Testis (tissue), 3 donors: Measurements from ENCODE around the gene DGAT2. TPM values are rescaled to one million over a fixed set of nuclear protein-coding genes. Genes with fewer than 3 reads are reported as not detected.

Source experiments
- DNase-seq: peaks from one replicate; pipeline ENCODE4 v3.0.0-alpha.2; 2019
- H3K27ac ChIP-seq, 2 donors: fragments of 200-600 bp; sonication (generic); one replicate each; pipeline ENCODE4 v1.5.1; 2019
- H3K27me3 ChIP-seq: fragments of 200-600 bp; sonication (generic); one replicate; pipeline ENCODE4 v1.5.1; 2019
- H3K36me3 ChIP-seq: fragments of 200-600 bp; sonication (generic); one replicate; pipeline ENCODE4 v1.5.1; 2017; ENCODE audit warnings: low read depth; ENCODE audit errors: missing control alignments
- H3K4me1 ChIP-seq: fragments of 200-600 bp; sonication (generic); one replicate; pipeline ENCODE4 v1.5.1; 2019
- H3K4me3 ChIP-seq, 2 donors: fragments of 200-600 bp; sonication (generic); one replicate each; pipeline ENCODE4 v1.5.1; 2017 to 2019
- H3K9me3 ChIP-seq: fragments of 200-600 bp; sonication (generic); one replicate; pipeline ENCODE4 v1.5.1; 2017
- POLR2A ChIP-seq: fragments of 450-650 bp; IDR thresholded peaks from one replicate; pipeline ENCODE4 v1.6.1; 2017; ENCODE audit warnings: antibody characterized with exemption, mild to moderate bottlenecking, moderate library complexity
- WGBS, 2 donors: methylation state at CpG; one replicate each; pipeline ENCODE4 v1.1.5; 2018; 5-methylcytosine and 5-hydroxymethylcytosine counted together
- intact Hi-C: fragments of 100-400 bp; cut with DNase I; formaldehyde crosslinking; loops from one replicate; pipeline ENCODE4 v1.15.1; 2023; ENCODE audit warnings: low total_unique reads
- polyA plus RNA-seq: library from polyadenylated mRNA; stranded (reverse); fragments of 350-450 nt; fragmentation: Illumina TruSeq; extraction: RNeasy Lipid Tissue Mini Kit (QIAGEN cat#74804); gene quantifications from one replicate; pipeline ENCODE4 v1.2.3, GENCODE V29; 2014; ENCODE audit warnings: low read depth, low replicate concordance; ENCODE audit not compliant: insufficient read depth
- total RNA-seq, 2 donors: library from RNA; depleted of rRNA; stranded (reverse); fragments of >200 nt; gene quantifications; one replicate each; pipeline ENCODE4 v1.2.3, GENCODE V29; 2016
- TF ChIP-seq, protein P1 (sequence below), 3 experiments: fragments of 450-650 bp in 2 of 3; fragments of 200-600 bp in 1 of 3; sonication (generic) in 1 of 3; IDR thresholded peaks; one replicate each; pipeline ENCODE4 v1.5.1; 2016 to 2019; ENCODE audit warnings: antibody characterized with exemption in 3 of 3, mild to moderate bottlenecking in 2 of 3, moderate library complexity in 1 of 3

The DGAT2 gene
- total and polyA plus RNA-seq, 3 donors from 2014 or later = 40.9 to 77.6 (median 54.6) TPM

DNA sequence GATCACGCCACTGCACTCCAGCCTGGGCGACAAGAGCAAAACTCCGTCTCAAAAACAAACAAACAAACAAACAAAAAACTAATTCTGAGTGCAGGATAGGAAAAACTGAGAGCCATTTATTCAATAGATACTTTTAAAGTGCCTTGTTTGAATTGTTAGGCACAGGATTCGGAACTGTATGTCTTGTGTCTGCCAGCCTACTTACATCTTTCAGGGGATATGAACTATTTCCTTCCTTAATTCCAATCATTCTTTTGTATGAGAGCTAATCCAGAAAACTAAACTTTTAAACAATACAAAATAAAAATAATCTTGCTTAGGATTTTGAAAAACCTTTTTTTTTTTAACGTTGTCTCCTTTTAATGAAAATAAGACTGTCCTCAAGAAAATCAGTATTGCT is 59.0 kb downstream of the DGAT2 start:
- H3K4me3 ChIP-seq = no peak overlapping the region
- H3K9me3 ChIP-seq = no peaks in the 10 kb centered on the region
- no peak for DNase-seq
- no peaks in the 10 kb centered on the region for H3K36me3 ChIP-seq
- H3K27ac ChIP-seq = peak overlapping the region in 1 of 2 donors; percentile 69
- TF ChIP-seq, protein P1, sequence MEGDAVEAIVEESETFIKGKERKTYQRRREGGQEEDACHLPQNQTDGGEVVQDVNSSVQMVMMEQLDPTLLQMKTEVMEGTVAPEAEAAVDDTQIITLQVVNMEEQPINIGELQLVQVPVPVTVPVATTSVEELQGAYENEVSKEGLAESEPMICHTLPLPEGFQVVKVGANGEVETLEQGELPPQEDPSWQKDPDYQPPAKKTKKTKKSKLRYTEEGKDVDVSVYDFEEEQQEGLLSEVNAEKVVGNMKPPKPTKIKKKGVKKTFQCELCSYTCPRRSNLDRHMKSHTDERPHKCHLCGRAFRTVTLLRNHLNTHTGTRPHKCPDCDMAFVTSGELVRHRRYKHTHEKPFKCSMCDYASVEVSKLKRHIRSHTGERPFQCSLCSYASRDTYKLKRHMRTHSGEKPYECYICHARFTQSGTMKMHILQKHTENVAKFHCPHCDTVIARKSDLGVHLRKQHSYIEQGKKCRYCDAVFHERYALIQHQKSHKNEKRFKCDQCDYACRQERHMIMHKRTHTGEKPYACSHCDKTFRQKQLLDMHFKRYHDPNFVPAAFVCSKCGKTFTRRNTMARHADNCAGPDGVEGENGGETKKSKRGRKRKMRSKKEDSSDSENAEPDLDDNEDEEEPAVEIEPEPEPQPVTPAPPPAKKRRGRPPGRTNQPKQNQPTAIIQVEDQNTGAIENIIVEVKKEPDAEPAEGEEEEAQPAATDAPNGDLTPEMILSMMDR (IDR thresholded peaks at IDR 0.05) = no peak
- TF ChIP-seq POLR2A = no peak
- peaks cover 6% of the 10 kb centered on the region for H3K4me1 ChIP-seq
- intact Hi-C loops = no loop called here
- no peaks in the 10 kb centered on the region for H3K27me3 ChIP-seq
- 55 to 73% methylated on average over 5 of the region's 5 CpGs for WGBS, 2 donors

DNA sequence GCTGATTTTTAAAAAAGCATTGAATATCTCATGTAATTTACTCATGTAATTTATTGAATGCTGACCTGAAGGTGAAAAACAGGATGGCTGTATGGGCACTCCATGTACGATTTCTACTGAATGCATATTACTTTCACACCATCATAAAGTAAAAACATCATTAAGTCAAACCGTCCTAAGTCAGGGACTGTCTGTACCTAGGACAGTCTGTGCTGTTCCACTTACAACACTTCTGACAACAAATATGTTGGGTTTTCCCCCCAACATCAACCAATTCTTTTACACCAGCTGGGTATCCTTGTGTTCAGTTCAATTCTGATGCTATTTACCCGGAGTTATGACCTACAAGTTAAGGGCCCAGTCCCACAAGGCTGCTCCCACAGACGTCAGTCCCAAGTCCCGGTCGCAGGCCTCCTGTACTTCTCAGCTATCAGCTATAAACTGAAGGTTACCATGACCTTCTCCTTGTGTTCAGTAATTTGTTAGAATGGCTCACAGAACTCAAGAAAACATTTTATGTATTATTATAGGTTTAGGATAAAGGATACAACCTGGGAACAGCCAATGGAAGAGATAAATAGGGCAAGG is 63.4 kb downstream of the DGAT2 start:
- no peak overlapping the region for H3K27ac ChIP-seq
- DNase-seq = no peak
- no peaks in the 10 kb centered on the region for H3K9me3 ChIP-seq
- H3K36me3 ChIP-seq = no peaks in the 10 kb centered on the region
- no peaks in the 10 kb centered on the region for H3K4me1 ChIP-seq
- TF ChIP-seq POLR2A = no peak
- TF ChIP-seq, protein P1 (IDR thresholded peaks at IDR 0.05) = no peak
- intact Hi-C loops = no loop called here
- no peak overlapping the region for H3K4me3 ChIP-seq
- WGBS, 2 donors = 55 to 65% methylated on average over 6 of the region's 6 CpGs
- no peaks in the 10 kb centered on the region for H3K27me3 ChIP-seq

DNA sequence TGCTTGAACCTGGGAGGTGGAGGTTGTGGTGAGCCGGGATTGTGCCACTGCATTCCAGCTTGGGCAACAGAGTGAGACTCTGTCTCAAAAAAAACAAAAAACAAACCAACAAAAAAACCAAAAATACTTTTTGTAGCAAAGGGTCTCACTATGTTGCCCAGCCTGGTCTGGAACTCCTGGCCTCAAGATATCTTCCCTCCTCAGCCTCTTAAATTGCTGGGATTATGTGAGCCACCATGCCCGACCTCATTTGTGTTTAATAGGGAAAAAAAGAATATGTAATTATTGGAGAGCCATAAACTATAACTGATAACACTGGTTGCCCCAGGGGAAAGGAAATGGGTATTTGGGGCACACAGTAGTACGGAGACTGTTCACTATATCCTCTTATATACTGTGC is 66.2 kb downstream of the DGAT2 start:
- TF ChIP-seq POLR2A = no peak
- TF ChIP-seq, protein P1 (IDR thresholded peaks at IDR 0.05) = no peak
- WGBS, 2 donors = 74 to 98% methylated on average over 3 of the region's 3 CpGs
- no peaks in the 10 kb centered on the region for H3K36me3 ChIP-seq
- no peak overlapping the region for H3K4me3 ChIP-seq
- DNase-seq = no peak
- H3K4me1 ChIP-seq = no peaks in the 10 kb centered on the region
- H3K27me3 ChIP-seq = no peaks in the 10 kb centered on the region
- H3K9me3 ChIP-seq = no peaks in the 10 kb centered on the region
- intact Hi-C loops = no loop called here
- H3K27ac ChIP-seq = no peak overlapping the region

DNA sequence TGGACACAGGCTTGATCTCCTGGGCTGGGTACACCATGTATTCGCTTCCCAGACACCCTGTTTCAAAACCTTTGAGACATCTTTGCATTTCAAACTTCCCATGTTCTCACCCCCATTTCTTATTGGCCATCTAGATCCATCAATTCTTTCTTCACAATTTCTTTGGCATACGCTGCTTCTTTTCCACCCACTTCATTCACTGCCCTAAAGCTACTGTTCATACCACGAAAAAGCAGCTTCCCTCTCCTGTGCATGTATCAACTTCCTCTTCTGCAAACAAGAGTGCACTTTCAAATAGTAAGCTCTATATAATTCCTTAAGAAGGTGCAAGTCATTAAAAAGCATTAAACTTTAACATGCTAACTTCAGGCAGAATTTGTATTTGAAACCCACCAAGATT is 67.8 kb downstream of the DGAT2 start:
- H3K9me3 ChIP-seq = no peaks in the 10 kb centered on the region
- no peaks in the 10 kb centered on the region for H3K4me1 ChIP-seq
- WGBS, 2 donors = 56 to 76% methylated on average over 3 of the region's 3 CpGs
- no peak for TF ChIP-seq POLR2A
- TF ChIP-seq, protein P1 (IDR thresholded peaks at IDR 0.05) = no peak
- no peak overlapping the region for H3K27ac ChIP-seq
- no peaks in the 10 kb centered on the region for H3K27me3 ChIP-seq
- H3K4me3 ChIP-seq = no peak overlapping the region
- no peak for DNase-seq
- H3K36me3 ChIP-seq = no peaks in the 10 kb centered on the region
- intact Hi-C loops = no loop called here

DNA sequence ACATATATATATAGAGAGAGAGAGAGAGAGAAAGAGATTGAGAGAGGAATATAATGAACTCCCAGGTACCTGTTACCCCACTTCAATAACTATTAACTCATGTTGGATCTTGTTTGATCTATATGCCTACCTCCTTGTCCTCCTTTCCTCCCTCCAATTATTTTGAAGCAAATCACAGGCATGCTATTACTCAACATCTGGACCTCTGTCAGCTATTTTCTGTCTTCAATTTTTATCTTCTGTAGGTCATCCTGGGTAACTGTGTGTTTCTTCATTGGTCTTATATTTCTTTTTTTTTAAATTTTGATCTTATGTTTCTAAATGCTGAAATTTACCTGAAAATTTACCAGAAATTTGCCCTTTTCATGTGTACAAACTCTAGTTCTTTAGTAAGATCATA is 71.3 kb downstream of the DGAT2 start:
- DNase-seq = no peak

More for the DNA sequence above, 71.3 kb downstream of the DGAT2 start:
- Histone ChIP-seq H3K9me3 (no peaks in the 10 kb centered on the region), H3K36me3 (no peaks in the 10 kb centered on the region), H3K27ac (no peak overlapping the region), H3K4me1 (no peaks in the 10 kb centered on the region), H3K27me3 (no peaks in the 10 kb centered on the region), H3K4me3 (no peak overlapping the region)
- TF ChIP-seq POLR2A = no peak
- TF ChIP-seq, protein P1 (IDR thresholded peaks at IDR 0.05) = no peak
- intact Hi-C loops = no loop called here
